Inflammatory macrophage (primary cell): ENCODE data around the gene PADI2.
A peak's percentile ranks its signal among the peaks of the same experiment; 100 is the strongest.

ENCODE experiments used
- DNase-seq, 2 donors: peaks; one replicate each; pipeline ENCODE4 v3.0.0-alpha.2; 2020 to 2022

Gene PADI2

GRCh38 chr1:17139637-17140036, 20.4 kb upstream of the PADI2 start:
- no peak for DNase-seq

GRCh38 chr1:17137441-17137840, 18.2 kb upstream of the PADI2 start:
- no peak for DNase-seq

- no peak for DNase-seq
Measured at GRCh38 chr1:17136936-17137335, 17.7 kb upstream of the PADI2 start.

- DNase-seq: no peak
Measured at GRCh38 chr1:17136145-17136544, 16.9 kb upstream of the PADI2 start.

- DNase-seq: no peak
Measured at GRCh38 chr1:17135530-17135929, 16.3 kb upstream of the PADI2 start.

GRCh38 chr1:17134724-17135123, 15.5 kb upstream of the PADI2 start:
- no peak for DNase-seq

GRCh38 chr1:17134034-17134433, 14.8 kb upstream of the PADI2 start:
- DNase-seq: no peak

GRCh38 chr1:17130138-17130635, 10.9 kb upstream of the PADI2 start:
- no peak for DNase-seq

GRCh38 chr1:17128361-17128760, 9.1 kb upstream of the PADI2 start:
- DNase-seq: peak; percentile 82 to 83

- DNase-seq: peak; percentile 87 to 89
Measured at GRCh38 chr1:17125756-17126237, 6.5 kb upstream of the PADI2 start.

- DNase-seq: peak in 1 of 2 donors; percentile 17
Measured at GRCh38 chr1:17123196-17124045, 4.2 kb upstream of the PADI2 start.

GRCh38 chr1:17122521-17123164, 3.4 kb upstream of the PADI2 start:
- peak; percentile 37 to 63 for DNase-seq

- no peak for DNase-seq
Measured at GRCh38 chr1:17121881-17122280, 2.6 kb upstream of the PADI2 start.

GRCh38 chr1:17120962-17121837, 1.9 kb upstream of the PADI2 start:
- DNase-seq: peak in 1 of 2 donors; percentile 7

- DNase-seq: no peak
Measured at GRCh38 chr1:17120481-17120877, 1.2 kb upstream of the PADI2 start.

GRCh38 chr1:17119773-17120480, 676 bp upstream of the PADI2 start:
- DNase-seq: peak; percentile 59 to 71

- DNase-seq: peak in 1 of 2 donors; percentile 21
Measured at GRCh38 chr1:17118706-17119075, 560 bp downstream of the PADI2 start.

GRCh38 chr1:17118268-17118667, 983 bp downstream of the PADI2 start:
- no peak for DNase-seq

- no peak for DNase-seq
Measured at GRCh38 chr1:17117451-17118265, 1.6 kb downstream of the PADI2 start.

- DNase-seq: no peak
Measured at GRCh38 chr1:17116643-17117042, 2.6 kb downstream of the PADI2 start.

- DNase-seq: no peak
Measured at GRCh38 chr1:17113963-17114362, 5.3 kb downstream of the PADI2 start.
